Keratinocyte (primary cell): Measurements from ENCODE around the gene TTC28.

Experiments
- CTCF ChIP-seq, 3 experiments: IDR thresholded peaks in 1 of 3; conservative IDR thresholded peaks in 1 of 3; optimal IDR thresholded peaks in 1 of 3; 2 replicates in 2 of 3; 3 replicates in 1 of 3; pipeline versions ENCODE3 to v1.5.1; 2011; ENCODE audit warnings: low read length in 3 of 3, mild to moderate bottlenecking in 3 of 3, moderate library complexity in 2 of 3, control low read depth in 1 of 3, inconsistent platforms in 1 of 3; ENCODE audit not compliant: insufficient read depth in 2 of 3; ENCODE audit errors: extremely low read depth in 1 of 3
- EZH2 ChIP-seq: IDR thresholded peaks from one replicate; pipeline ENCODE4 v1.6.1; 2012; ENCODE audit warnings: inconsistent platforms, mild to moderate bottlenecking, low read length, moderate library complexity

GRCh38 chr22:28139961-28140360 is 539.7 kb downstream of the TTC28 start:
- no peak for TF ChIP-seq CTCF (optimal IDR thresholded peaks at IDR 0.05 in 1 of 3, IDR thresholded peaks at IDR 0.05 in 1 of 3, conservative IDR thresholded peaks at IDR 0.05 in 1 of 3; ENCODE audit: extremely low read depth in 1 of 3, insufficient read depth in 2 of 3, low read length in 3 of 3)
- TF ChIP-seq EZH2 = no peak
